KOPT-K1 (cell line): ENCODE data around the gene RIT2.
"Not testable (repeated sequence)": the region's sequence is repeated elsewhere in the genome, so short reads cannot be mapped to it uniquely, and the experiment has no call there.

Experiments used
- H3K27ac ChIP-seq: fragments of 200-600 bp; sonication (generic); 2 replicates; pipeline ENCODE4 v1.5.1; 2016; ENCODE audit warnings: antibody characterized with exemption, mild to moderate bottlenecking, low read depth, low read length; ENCODE audit not compliant: poor library complexity, severe bottlenecking
- H3K36me3 ChIP-seq: fragments of 200-600 bp; sonication (generic); 2 replicates; pipeline ENCODE4 v1.5.1; 2017; ENCODE audit warnings: antibody characterized with exemption, mild to moderate bottlenecking, low read length, moderate library complexity; ENCODE audit not compliant: insufficient read depth
- H3K9me3 ChIP-seq: fragments of 200-600 bp; sonication (generic); 2 replicates; pipeline ENCODE4 v1.5.1; 2017; ENCODE audit warnings: antibody characterized with exemption, low read length, mild to moderate bottlenecking; ENCODE audit not compliant: insufficient read depth, poor library complexity, severe bottlenecking

The RIT2 gene

GRCh38 chr18:42773870-42774269 lies 341.6 kb downstream of the RIT2 start:
- Histone ChIP-seq H3K27ac (no peak overlapping the region), H3K9me3 (no peaks in the 10 kb centered on the region), H3K36me3 (no peaks in the 10 kb centered on the region)

- H3K27ac ChIP-seq = no peak overlapping the region
- no peaks in the 10 kb centered on the region for H3K36me3 ChIP-seq
- no peaks in the 10 kb centered on the region for H3K9me3 ChIP-seq
These were observed 343.5 kb downstream of the RIT2 start for GRCh38 chr18:42771936-42772335.

GRCh38 chr18:42765302-42765701 lies 350.2 kb downstream of the RIT2 start:
- Histone ChIP-seq H3K36me3 (no peaks in the 10 kb centered on the region), H3K9me3 (no peaks in the 10 kb centered on the region), H3K27ac (no peak overlapping the region)

- H3K27ac ChIP-seq = no peak overlapping the region
- H3K36me3 ChIP-seq = no peaks in the 10 kb centered on the region
- no peaks in the 10 kb centered on the region for H3K9me3 ChIP-seq
These were observed 355.2 kb downstream of the RIT2 start for GRCh38 chr18:42760290-42760689.

GRCh38 chr18:42758852-42759251 lies 356.6 kb downstream of the RIT2 start:
- H3K27ac ChIP-seq = no peak overlapping the region
- no peaks in the 10 kb centered on the region for H3K9me3 ChIP-seq
- no peaks in the 10 kb centered on the region for H3K36me3 ChIP-seq

- no peaks in the 10 kb centered on the region for H3K36me3 ChIP-seq
- no peaks in the 10 kb centered on the region for H3K9me3 ChIP-seq
- H3K27ac ChIP-seq = no peak overlapping the region
These were observed 359.3 kb downstream of the RIT2 start for GRCh38 chr18:42756214-42756613.

GRCh38 chr18:42752916-42753315 lies 362.6 kb downstream of the RIT2 start:
- H3K36me3 ChIP-seq = no peaks in the 10 kb centered on the region
- H3K27ac ChIP-seq = no peak overlapping the region
- H3K9me3 ChIP-seq = no peaks in the 10 kb centered on the region

GRCh38 chr18:42746794-42747193 lies 368.7 kb downstream of the RIT2 start:
- Histone ChIP-seq H3K36me3 (no peaks in the 10 kb centered on the region), H3K9me3 (no peaks in the 10 kb centered on the region), H3K27ac (no peak overlapping the region)

- H3K27ac ChIP-seq = no peak overlapping the region
- no peaks in the 10 kb centered on the region for H3K36me3 ChIP-seq
- H3K9me3 ChIP-seq = no peaks in the 10 kb centered on the region
These were observed 369.6 kb downstream of the RIT2 start for GRCh38 chr18:42745931-42746330.

- no peak overlapping the region for H3K27ac ChIP-seq
- no peaks in the 10 kb centered on the region for H3K9me3 ChIP-seq
- no peaks in the 10 kb centered on the region for H3K36me3 ChIP-seq
These were observed 370.3 kb downstream of the RIT2 start for GRCh38 chr18:42745171-42745570.

GRCh38 chr18:42743373-42744138 lies 371.9 kb downstream of the RIT2 start:
- Histone ChIP-seq H3K36me3 (no peaks in the 10 kb centered on the region), H3K9me3 (no peaks in the 10 kb centered on the region), H3K27ac (no peak overlapping the region)

GRCh38 chr18:42742969-42743368 lies 372.5 kb downstream of the RIT2 start:
- no peak overlapping the region for H3K27ac ChIP-seq
- H3K9me3 ChIP-seq = no peaks in the 10 kb centered on the region
- H3K36me3 ChIP-seq = no peaks in the 10 kb centered on the region

GRCh38 chr18:42742474-42742873 lies 373.0 kb downstream of the RIT2 start:
- no peak overlapping the region for H3K27ac ChIP-seq
- no peaks in the 10 kb centered on the region for H3K9me3 ChIP-seq
- no peaks in the 10 kb centered on the region for H3K36me3 ChIP-seq

GRCh38 chr18:42741805-42742347 lies 373.6 kb downstream of the RIT2 start:
- H3K27ac ChIP-seq, H3K36me3 ChIP-seq, H3K9me3 ChIP-seq: not testable (repeated sequence)

GRCh38 chr18:42741299-42741698 lies 374.2 kb downstream of the RIT2 start:
- not testable (repeated sequence) for H3K9me3 ChIP-seq, H3K36me3 ChIP-seq, H3K27ac ChIP-seq

GRCh38 chr18:42736074-42736473 lies 379.4 kb downstream of the RIT2 start:
- Histone ChIP-seq H3K36me3 (no peaks in the 10 kb centered on the region), H3K9me3 (no peaks in the 10 kb centered on the region), H3K27ac (no peak overlapping the region)
